ENCODE measurements around the gene TRABD. TPM values are rescaled to one million over a fixed set of nuclear protein-coding genes. Genes with fewer than 3 reads are reported as not detected.

The TRABD gene
- total RNA-seq, 2 donors from 2014 or later, result 43.6 to 116 TPM

DNA sequence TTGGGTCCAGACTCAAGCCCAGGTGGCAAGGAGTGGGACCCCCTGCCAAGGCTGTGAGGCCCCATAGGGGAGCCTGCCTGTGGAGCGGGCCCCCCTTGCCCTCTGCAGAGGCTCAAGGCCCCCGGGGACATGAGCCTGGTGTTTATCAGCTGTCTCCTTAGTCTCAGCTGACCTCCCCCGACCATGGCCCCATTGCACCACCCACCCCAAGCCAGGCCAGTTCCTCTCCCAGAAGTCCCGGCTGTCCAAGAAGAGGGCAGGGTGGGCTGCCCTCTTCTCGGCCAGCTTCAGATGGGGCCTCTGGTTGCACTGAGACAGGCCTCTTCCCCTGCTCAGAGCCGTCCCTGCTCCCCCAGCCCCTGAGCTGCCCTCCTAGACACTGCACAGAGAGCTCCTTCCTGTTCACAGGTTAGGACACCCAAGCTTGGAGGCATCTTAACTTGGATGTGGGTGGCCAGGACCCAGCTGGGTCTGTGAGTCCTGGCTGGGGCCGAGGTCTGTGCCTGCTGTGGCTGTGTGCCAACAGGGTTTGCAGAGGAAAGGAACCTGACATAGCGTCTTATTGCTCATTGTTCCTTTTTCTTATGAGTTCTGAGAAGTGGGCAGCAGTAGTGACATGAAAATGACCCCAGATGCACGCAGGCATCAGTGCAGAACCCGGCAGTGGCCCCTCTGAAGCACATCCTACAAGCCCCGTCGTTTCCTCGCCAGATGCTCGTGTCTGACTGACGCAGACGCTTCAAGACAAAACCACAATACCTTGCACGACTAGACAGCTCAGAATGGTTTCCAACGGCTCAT is 5.4 kb downstream of the TRABD start:
- DNase-seq, result peak; percentile 49
- Histone ChIP-seq H3K27ac (peak overlapping the region; percentile 91), H3K9me3 (no peaks in the 10 kb centered on the region), H3K27me3 (no peaks in the 10 kb centered on the region), H3K36me3 (peaks cover 7% of the 10 kb centered on the region), H3K9ac (ENCODE audit: low read depth in 2 of 2, low read length in 2 of 2) (peak overlapping the region; percentile 84 to 87), H3K4me1 (peaks cover 28% of the 10 kb centered on the region), H3K4me3 (peak overlapping the region; percentile 55)
- intact Hi-C loops (cut with DNase I), result no loop called here
- TF ChIP-seq CTCF (IDR thresholded peaks at IDR 0.05), result no peak

DNA sequence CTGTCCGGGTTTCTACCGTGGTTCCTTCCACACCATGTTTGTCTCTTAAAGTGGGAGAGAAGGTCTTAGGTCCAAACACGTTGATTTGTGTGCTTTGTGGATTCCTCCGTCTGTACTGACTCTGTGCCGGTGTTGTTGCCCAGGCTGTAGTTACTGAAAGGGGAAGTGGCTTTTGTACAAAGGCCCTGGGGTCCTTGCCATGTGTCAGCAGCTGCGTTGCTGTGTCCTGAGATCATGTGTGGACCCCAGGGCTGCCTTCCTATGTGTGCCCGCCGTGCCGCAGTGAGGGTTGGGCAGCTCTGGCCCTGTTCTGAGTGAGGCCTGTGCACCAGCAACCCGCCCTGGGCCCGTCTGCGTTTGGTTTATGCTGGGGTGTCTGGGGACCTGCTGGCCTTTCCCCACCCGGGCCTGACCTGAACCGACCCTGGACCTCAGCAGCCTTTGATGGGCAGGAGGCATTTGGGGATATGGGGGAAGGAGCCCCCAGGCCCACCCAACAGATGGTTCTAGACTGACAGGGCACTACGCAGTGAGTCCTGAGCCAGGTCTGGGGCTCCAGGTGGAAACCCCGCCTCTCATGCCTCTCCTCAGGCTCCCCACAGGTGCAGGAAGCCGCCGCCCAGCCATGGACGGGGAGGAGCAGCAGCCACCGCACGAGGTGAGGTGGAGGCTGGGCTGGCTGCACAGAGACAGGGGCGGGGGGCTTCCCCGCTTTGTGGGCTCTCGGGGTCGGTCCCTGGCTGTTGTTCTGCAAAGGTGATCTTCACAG is 6.9 kb downstream of the TRABD start:
- intact Hi-C loops (cut with DNase I), result no loop called here
- H3K9ac ChIP-seq (ENCODE audit: low read depth in 2 of 2, low read length in 2 of 2), result peak overlapping the region; percentile 26 to 70
- H3K27ac ChIP-seq, result peak overlapping the region; percentile 91
- DNase-seq, result no peak
- H3K36me3 ChIP-seq, result peaks cover 7% of the 10 kb centered on the region
- no peak for TF ChIP-seq CTCF (IDR thresholded peaks at IDR 0.05)
- H3K4me3 ChIP-seq, result no peak overlapping the region
- H3K9me3 ChIP-seq, result no peaks in the 10 kb centered on the region
- H3K4me1 ChIP-seq, result peaks cover 22% of the 10 kb centered on the region
- H3K27me3 ChIP-seq, result no peaks in the 10 kb centered on the region

- Histone ChIP-seq H3K27me3 (no peaks in the 10 kb centered on the region), H3K4me3 (no peak overlapping the region), H3K36me3 (peaks cover 7% of the 10 kb centered on the region), H3K9ac (ENCODE audit: low read depth in 2 of 2, low read length in 2 of 2) (no peak overlapping the region), H3K9me3 (no peaks in the 10 kb centered on the region), H3K4me1 (peaks cover 22% of the 10 kb centered on the region), H3K27ac (no peak overlapping the region)
- DNase-seq, result no peak
- no peak for TF ChIP-seq CTCF (IDR thresholded peaks at IDR 0.05)
- intact Hi-C loops (cut with DNase I), result no loop called here
Observed at GRCh38 chr22:50193621-50194020, 7.9 kb downstream of the TRABD start.

GRCh38 chr22:50194037-50194805 is 8.5 kb downstream of the TRABD start:
- intact Hi-C loops (cut with DNase I), result no loop called here
- H3K36me3 ChIP-seq, result peaks cover 7% of the 10 kb centered on the region
- peaks cover 17% of the 10 kb centered on the region for H3K4me1 ChIP-seq
- H3K4me3 ChIP-seq, result no peak overlapping the region
- no peak overlapping the region for H3K27ac ChIP-seq
- no peaks in the 10 kb centered on the region for H3K27me3 ChIP-seq
- H3K9me3 ChIP-seq, result no peaks in the 10 kb centered on the region
- H3K9ac ChIP-seq (ENCODE audit: low read depth in 2 of 2, low read length in 2 of 2), result no peak overlapping the region
- TF ChIP-seq CTCF (IDR thresholded peaks at IDR 0.05), result no peak
- no peak for DNase-seq

DNA sequence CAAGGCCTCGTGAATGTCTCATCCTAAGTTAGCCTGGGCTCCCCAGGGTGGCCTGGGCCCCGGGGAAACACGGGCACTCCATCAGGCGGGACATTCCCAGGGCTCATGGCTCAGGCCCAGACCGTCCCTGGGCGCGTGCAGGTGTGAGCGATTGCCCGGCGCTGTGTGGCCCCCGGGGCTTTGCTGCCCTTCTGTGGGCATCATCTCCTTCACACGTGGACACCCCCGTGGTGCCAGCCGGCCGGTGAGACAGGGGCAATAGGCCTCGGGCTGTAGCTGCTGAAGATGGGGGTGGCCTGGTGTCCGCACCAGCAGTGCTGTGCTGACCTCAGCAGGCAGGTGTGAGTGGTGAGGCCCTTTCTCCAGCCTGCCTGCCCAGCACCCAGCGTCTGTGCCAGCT is 10.5 kb downstream of the TRABD start:
- intact Hi-C loops (cut with DNase I), result no loop called here
- TF ChIP-seq CTCF (IDR thresholded peaks at IDR 0.05), result no peak
- Histone ChIP-seq H3K36me3 (peaks cover 7% of the 10 kb centered on the region), H3K27me3 (no peaks in the 10 kb centered on the region), H3K27ac (no peak overlapping the region), H3K4me1 (peaks cover 5% of the 10 kb centered on the region), H3K9ac (ENCODE audit: low read depth in 2 of 2, low read length in 2 of 2) (no peak overlapping the region), H3K4me3 (no peak overlapping the region), H3K9me3 (no peaks in the 10 kb centered on the region)
- no peak for DNase-seq
